B cell (primary cell): ENCODE data around the gene AFF2. TPM values are rescaled to one million over a fixed set of nuclear protein-coding genes. Genes with fewer than 3 reads are reported as not detected.

Source experiments
- ATAC-seq: fragments of 200-7000 bp; cut with Tn5 transposase; one replicate; pipeline ENCODE4 v1.10.0; 2021; ENCODE audit warnings: low read depth, mild to moderate bottlenecking, moderate number of reproducible peaks, moderate library complexity
- CTCF ChIA-PET: fragments of 350-600 bp; sonication (Branson Sonifier 250); formaldehyde crosslinking; loops from one replicate; lab custom pipeline; 2021; ENCODE audit warnings: antibody characterized with exemption, inconsistent platforms; lab: Charles Lee
- POLR2A ChIA-PET: fragments of 350-600 bp; sonication (Branson Sonifier 250); formaldehyde crosslinking; loops from one replicate; lab custom pipeline; 2021; ENCODE audit warnings: antibody characterized with exemption; lab: Charles Lee
- DNase-seq: peaks from one replicate; pipeline ENCODE4 v3.0.0; 2013
- H2AFZ ChIP-seq: 2 replicates; pipeline ENCODE4 v1.6.1; 2012; ENCODE audit warnings: mild to moderate bottlenecking, low read depth, low read length; ENCODE audit not compliant: insufficient read depth, poor library complexity, severe bottlenecking
- H3K27ac ChIP-seq, 2 donors: 1 replicate in 1 of 2; 2 replicates in 1 of 2; pipeline ENCODE4 v1.5.1; 2012 to 2013; ENCODE audit warnings: low read length in 2 of 2, mild to moderate bottlenecking in 2 of 2, moderate library complexity in 1 of 2
- H3K27me3 ChIP-seq, 4 experiments: fragments of 200-600 bp in 1 of 4; sonication (generic) in 1 of 4; replicated peaks in 1 of 4; 1 replicate in 2 of 4; 2 replicates in 2 of 4; pipeline versions ENCODE4 v1.6.1 to v1.7.0; 2013 to 2016; ENCODE audit warnings: low read length in 3 of 4, mild to moderate bottlenecking in 2 of 4, mixed read lengths in 1 of 4, moderate library complexity in 1 of 4; ENCODE audit not compliant: insufficient read depth in 4 of 4, control insufficient read depth in 3 of 4; ENCODE audit errors: control extremely low read depth in 1 of 4
- H3K36me3 ChIP-seq, 2 experiments: replicated peaks in 1 of 2; 1 replicate in 1 of 2; 2 replicates in 1 of 2; pipeline versions ENCODE4 v1.6.1 to v1.7.1; 2013; ENCODE audit warnings: low read length in 1 of 2; ENCODE audit not compliant: insufficient read depth in 2 of 2, control insufficient read depth in 1 of 2; ENCODE audit errors: control extremely low read depth in 1 of 2, extremely low read depth in 1 of 2
- H3K4me1 ChIP-seq, 2 donors: fragments of 200-600 bp in 1 of 2; sonication (generic) in 1 of 2; 1 replicate in 1 of 2; 2 replicates in 1 of 2; pipeline versions ENCODE4 v1.5.1 to v1.6.1; 2013 to 2017; ENCODE audit warnings: low read length in 2 of 2; ENCODE audit not compliant: control insufficient read depth in 2 of 2, insufficient read depth in 2 of 2
- H3K4me2 ChIP-seq: replicated peaks from 2 replicates; pipeline ENCODE3; 2012; ENCODE audit warnings: mild to moderate bottlenecking, low read depth, low read length; ENCODE audit not compliant: poor library complexity, severe bottlenecking
- H3K4me3 ChIP-seq, 5 experiments: fragments of 200-600 bp in 1 of 5; sonication (generic) in 1 of 5; 1 replicate in 3 of 5; 2 replicates in 2 of 5; pipeline versions ENCODE4 v1.5.1 to v1.7.0; 2011 to 2016; ENCODE audit warnings: low read length in 4 of 5, mild to moderate bottlenecking in 4 of 5, low read depth in 2 of 5, control low read depth in 1 of 5, moderate library complexity in 1 of 5; ENCODE audit not compliant: insufficient read depth in 1 of 5; ENCODE audit errors: control extremely low read depth in 1 of 5, extremely low read depth in 1 of 5
- H3K79me2 ChIP-seq: fragments of 200-600 bp; sonication (generic); one replicate; pipeline ENCODE4 v1.6.0; 2016; ENCODE audit warnings: low read length; ENCODE audit not compliant: control insufficient read depth, insufficient read depth
- H3K9ac ChIP-seq: fragments of 200-600 bp; sonication (generic); 2 replicates; pipeline ENCODE4 v1.6.1; 2017; ENCODE audit warnings: mild to moderate bottlenecking, low read length, moderate library complexity
- H3K9me3 ChIP-seq, 3 donors: one replicate each; pipeline versions ENCODE4 v1.6.1 to v1.7.1; 2013; ENCODE audit warnings: low read length in 2 of 3; ENCODE audit not compliant: control insufficient read depth in 2 of 3, insufficient read depth in 1 of 3; ENCODE audit errors: control extremely low read depth in 1 of 3
- H4K20me1 ChIP-seq: 2 replicates; pipeline ENCODE4 v1.6.0; 2012; ENCODE audit warnings: mild to moderate bottlenecking, low read length; ENCODE audit not compliant: insufficient read depth, control insufficient read depth, poor library complexity, severe bottlenecking
- H3K27ac Mint-ChIP-seq: one replicate; pipeline ENCODE4 v1.8.0; 2021; ENCODE audit warnings: mixed read lengths
- H3K27me3 Mint-ChIP-seq: one replicate; pipeline ENCODE4 v1.8.0; 2021; ENCODE audit warnings: mixed read lengths
- H3K4me1 Mint-ChIP-seq: one replicate; pipeline ENCODE4 v1.8.0; 2021; ENCODE audit warnings: mixed read lengths
- H3K4me3 Mint-ChIP-seq: one replicate; pipeline ENCODE4 v1.8.0; 2021; ENCODE audit warnings: mixed read lengths
- H3K9me3 Mint-ChIP-seq: one replicate; pipeline ENCODE4 v1.8.0; 2022; ENCODE audit warnings: mixed read lengths; ENCODE audit not compliant: insufficient read depth
- EZH2 ChIP-seq: IDR thresholded peaks from 2 replicates; pipeline ENCODE4 v1.6.1; 2012; ENCODE audit warnings: borderline replicate concordance, low read depth, mild to moderate bottlenecking, moderate library complexity, low read length; ENCODE audit not compliant: insufficient read depth, poor library complexity, severe bottlenecking
- WGBS: methylation state at CpG from one replicate; pipeline ENCODE4 v1.1.5; 2013; ENCODE audit warnings: missing lambda C conversion rate; ENCODE audit not compliant: insufficient coverage; 5-methylcytosine and 5-hydroxymethylcytosine counted together
- intact Hi-C: fragments of 100-400 bp; cut with micrococcal nuclease; formaldehyde crosslinking; loops from one replicate; pipeline ENCODE4 v1.10.0; 2022
- polyA plus RNA-seq: library from polyadenylated mRNA; depleted of rRNA; stranded (reverse); fragments of >200 nt; gene quantifications from 2 replicates; pipeline ENCODE4 v1.2.3, GENCODE V29; 2012
- small RNA-seq: library from RNA; depleted of rRNA; stranded (forward); fragments of <200 nt; gene quantifications from one replicate; pipeline ENCODE3, GENCODE V24; 2012; ENCODE audit warnings: low replicate concordance, low read depth; ENCODE audit not compliant: insufficient read length
- total RNA-seq, 2 donors: library from RNA; stranded (reverse); fragments of 120-200 nt in 1 of 2; gene quantifications; 1 replicate in 1 of 2; 2 replicates in 1 of 2; pipeline versions ENCODE4 v1.2.3 to v1.2.4, GENCODE V29; 2013 to 2022
- TF ChIP-seq, protein P1 (sequence below): fragments of 200-600 bp; IDR thresholded peaks from one replicate; pipeline ENCODE4 v1.8.0; 2022; ENCODE audit warnings: antibody characterized with exemption, mild to moderate bottlenecking

AFF2 gene
- total and polyA plus RNA-seq, 2 donors (not counting 1 experiment from before 2014, with no cell fraction given): 0.06 to 12.0 TPM

DNA sequence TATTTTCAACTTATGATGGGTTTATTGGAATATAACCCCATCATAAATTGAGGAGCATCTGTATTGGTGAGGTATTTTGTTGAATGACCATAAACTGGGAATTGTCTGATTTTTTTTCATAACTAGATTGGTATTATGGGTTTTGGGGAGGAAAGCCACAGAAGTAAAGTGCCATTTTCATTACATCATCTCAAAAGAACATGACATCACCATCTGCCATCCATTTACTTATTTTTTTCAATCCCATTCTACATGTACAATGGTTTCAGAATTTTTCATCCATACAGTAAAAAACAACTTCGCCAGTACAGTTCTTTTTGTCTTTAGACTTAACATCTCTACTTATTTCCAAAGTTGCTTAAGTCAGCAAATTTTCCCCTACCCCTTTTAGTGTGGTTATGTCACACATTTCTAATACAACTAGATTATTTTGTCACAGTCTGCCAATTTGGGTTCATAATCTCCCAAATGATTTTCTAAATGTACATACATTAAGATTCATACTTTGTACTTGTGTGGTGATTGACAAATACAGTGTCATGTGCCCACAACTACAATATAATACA is 545.3 kb downstream of the AFF2 start:
- Mint-ChIP-seq H3K9me3 (no peaks in the 10 kb centered on the region), H3K27ac (no peak overlapping the region), H3K4me1 (no peaks in the 10 kb centered on the region), H3K27me3 (no peaks in the 10 kb centered on the region), H3K4me3 (no peak overlapping the region)
- ATAC-seq (no peak), DNase-seq (no peak)
- Histone ChIP-seq H2AFZ (no peak overlapping the region), H3K9me3 (no peaks in the 10 kb centered on the region), H3K4me1 (no peaks in the 10 kb centered on the region), H3K9ac (no peak overlapping the region), H3K4me2 (no peak overlapping the region), H3K27ac (no peak overlapping the region), H3K4me3 (no peak overlapping the region), H3K36me3 (no peaks in the 10 kb centered on the region), H3K79me2 (no peaks in the 10 kb centered on the region), H4K20me1 (no peaks in the 10 kb centered on the region), H3K27me3 (no peaks in the 10 kb centered on the region)
- WGBS: no CpG with 5 or more reads among the region's 1 CpG
- intact Hi-C loops: no loop called here
- CTCF ChIA-PET: no interaction called here
- POLR2A ChIA-PET: no interaction called here
- no peak for TF ChIP-seq EZH2
- TF ChIP-seq, protein P1, sequence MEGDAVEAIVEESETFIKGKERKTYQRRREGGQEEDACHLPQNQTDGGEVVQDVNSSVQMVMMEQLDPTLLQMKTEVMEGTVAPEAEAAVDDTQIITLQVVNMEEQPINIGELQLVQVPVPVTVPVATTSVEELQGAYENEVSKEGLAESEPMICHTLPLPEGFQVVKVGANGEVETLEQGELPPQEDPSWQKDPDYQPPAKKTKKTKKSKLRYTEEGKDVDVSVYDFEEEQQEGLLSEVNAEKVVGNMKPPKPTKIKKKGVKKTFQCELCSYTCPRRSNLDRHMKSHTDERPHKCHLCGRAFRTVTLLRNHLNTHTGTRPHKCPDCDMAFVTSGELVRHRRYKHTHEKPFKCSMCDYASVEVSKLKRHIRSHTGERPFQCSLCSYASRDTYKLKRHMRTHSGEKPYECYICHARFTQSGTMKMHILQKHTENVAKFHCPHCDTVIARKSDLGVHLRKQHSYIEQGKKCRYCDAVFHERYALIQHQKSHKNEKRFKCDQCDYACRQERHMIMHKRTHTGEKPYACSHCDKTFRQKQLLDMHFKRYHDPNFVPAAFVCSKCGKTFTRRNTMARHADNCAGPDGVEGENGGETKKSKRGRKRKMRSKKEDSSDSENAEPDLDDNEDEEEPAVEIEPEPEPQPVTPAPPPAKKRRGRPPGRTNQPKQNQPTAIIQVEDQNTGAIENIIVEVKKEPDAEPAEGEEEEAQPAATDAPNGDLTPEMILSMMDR: no peak

Small RNA genes within 50 kb of the gene (small RNA-seq; reads per million reads assigned to genes)
- gene RN7SKP267: not detected
